Ovary (tissue), 3 donors: ENCODE results near the gene RBPJ.

Experiments used
- CTCF ChIP-seq, 3 donors: fragments of 450-650 bp in 2 of 3; fragments of 200-600 bp in 1 of 3; IDR thresholded peaks; one replicate each; pipeline versions ENCODE4 v1.5.1 to v1.8.0; 2016 to 2022; ENCODE audit warnings: antibody characterized with exemption in 3 of 3, mild to moderate bottlenecking in 1 of 3
- EP300 ChIP-seq: sonication (generic); formaldehyde crosslinking; IDR thresholded peaks from one replicate; pipeline ENCODE4 v1.6.1; 2017; ENCODE audit warnings: antibody characterized with exemption
- donor health status: DM: no; HTN: no; CAD: no.

GRCh38 chr4:26454961-26455360 lies 134.1 kb downstream of the RBPJ start:
- TF ChIP-seq CTCF (IDR thresholded peaks at IDR 0.05) = no peak
- no peak for TF ChIP-seq EP300
